HFFc6 (cell line): Measurements from ENCODE around the gene ODC1. TPM values are rescaled to one million over a fixed set of nuclear protein-coding genes. Genes with fewer than 3 reads are reported as not detected.

Experiments
- DNase-seq: peaks from one replicate; pipeline ENCODE4 v3.0.0-alpha.2; 2018
- H3K27ac Mint-ChIP-seq: 2 replicates; pipeline ENCODE4 v1.8.0; 2020; ENCODE audit warnings: mild to moderate bottlenecking, mixed read lengths
- H3K27me3 Mint-ChIP-seq: 2 replicates; pipeline ENCODE4 v1.8.0; 2021; ENCODE audit warnings: mild to moderate bottlenecking, moderate library complexity, mixed read lengths; ENCODE audit not compliant: insufficient read depth
- H3K36me3 Mint-ChIP-seq: 2 replicates; pipeline ENCODE4 v1.8.0; 2021; ENCODE audit warnings: low read depth, mixed read lengths
- H3K4me1 Mint-ChIP-seq: 2 replicates; pipeline ENCODE4 v1.8.0; 2020; ENCODE audit warnings: low read depth, mixed read lengths
- H3K4me3 Mint-ChIP-seq: 2 replicates; pipeline ENCODE4 v1.8.0; 2020; ENCODE audit warnings: mild to moderate bottlenecking, moderate library complexity, mixed read lengths
- H3K9me3 Mint-ChIP-seq: 2 replicates; pipeline ENCODE4 v1.8.0; 2020; ENCODE audit warnings: mild to moderate bottlenecking, mixed read lengths
- total RNA-seq, 6 experiments: library from RNA; stranded (reverse); fragmentation: NEBNext Ultra II Directional; extraction: Animal tissue kit (Norgen Biotek cat#: 25700); gene quantifications; 2 replicates in 1 of 6; 3 replicates in 5 of 6; pipeline ENCODE4 v1.2.3, GENCODE V29; 2021
- TF ChIP-seq, protein P1 (sequence below): fragments of 200-600 bp; sonication (generic); IDR thresholded peaks from 2 replicates; pipeline ENCODE4 v1.5.0; 2021; ENCODE audit warnings: antibody characterized with exemption, mild to moderate bottlenecking

ODC1 gene
- total RNA-seq, 6 experiments from 2014 or later: 116 to 155 (median 143) TPM

GRCh38 chr2:10481666-10482157, 33.6 kb upstream of the ODC1 start:
- H3K4me1 Mint-ChIP-seq: peaks cover 8% of the 10 kb centered on the region
- peaks cover 34% of the 10 kb centered on the region for H3K27me3 Mint-ChIP-seq
- no peak for DNase-seq
- no peaks in the 10 kb centered on the region for H3K36me3 Mint-ChIP-seq
- no peak overlapping the region for H3K4me3 Mint-ChIP-seq
- no peaks in the 10 kb centered on the region for H3K9me3 Mint-ChIP-seq
- TF ChIP-seq, protein P1, sequence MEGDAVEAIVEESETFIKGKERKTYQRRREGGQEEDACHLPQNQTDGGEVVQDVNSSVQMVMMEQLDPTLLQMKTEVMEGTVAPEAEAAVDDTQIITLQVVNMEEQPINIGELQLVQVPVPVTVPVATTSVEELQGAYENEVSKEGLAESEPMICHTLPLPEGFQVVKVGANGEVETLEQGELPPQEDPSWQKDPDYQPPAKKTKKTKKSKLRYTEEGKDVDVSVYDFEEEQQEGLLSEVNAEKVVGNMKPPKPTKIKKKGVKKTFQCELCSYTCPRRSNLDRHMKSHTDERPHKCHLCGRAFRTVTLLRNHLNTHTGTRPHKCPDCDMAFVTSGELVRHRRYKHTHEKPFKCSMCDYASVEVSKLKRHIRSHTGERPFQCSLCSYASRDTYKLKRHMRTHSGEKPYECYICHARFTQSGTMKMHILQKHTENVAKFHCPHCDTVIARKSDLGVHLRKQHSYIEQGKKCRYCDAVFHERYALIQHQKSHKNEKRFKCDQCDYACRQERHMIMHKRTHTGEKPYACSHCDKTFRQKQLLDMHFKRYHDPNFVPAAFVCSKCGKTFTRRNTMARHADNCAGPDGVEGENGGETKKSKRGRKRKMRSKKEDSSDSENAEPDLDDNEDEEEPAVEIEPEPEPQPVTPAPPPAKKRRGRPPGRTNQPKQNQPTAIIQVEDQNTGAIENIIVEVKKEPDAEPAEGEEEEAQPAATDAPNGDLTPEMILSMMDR: no peak
- H3K27ac Mint-ChIP-seq: no peak overlapping the region

DNA sequence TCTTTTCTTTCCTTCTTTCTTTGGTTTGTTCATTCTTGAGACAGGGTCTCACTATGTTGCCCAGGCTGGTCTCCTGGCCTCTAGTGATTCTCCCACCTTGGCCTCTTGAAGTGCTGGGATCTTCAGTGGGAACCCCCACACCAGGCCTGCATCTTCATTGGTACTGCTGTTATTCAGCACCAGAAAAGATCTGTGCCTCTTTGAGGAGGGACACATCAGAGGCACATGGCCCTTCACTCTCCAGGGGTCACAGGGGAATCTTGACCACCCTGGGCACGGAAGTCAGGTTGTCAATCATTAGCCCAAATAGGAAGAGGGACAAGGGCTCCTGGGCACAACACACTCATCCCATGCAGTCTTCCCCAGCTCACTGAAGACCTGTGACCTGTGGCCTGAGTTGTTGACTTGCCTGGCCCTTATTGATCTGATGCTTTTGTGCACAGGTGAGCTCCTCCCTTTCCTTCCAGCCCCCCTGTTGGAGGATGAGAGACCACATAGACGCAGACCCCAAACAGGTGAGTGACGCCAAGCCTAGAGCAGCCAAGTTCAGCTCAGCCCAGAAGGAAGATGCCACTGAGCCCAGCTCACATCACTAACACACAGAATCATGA, 33.0 kb upstream of the ODC1 start:
- no peak overlapping the region for H3K27ac Mint-ChIP-seq
- H3K36me3 Mint-ChIP-seq: no peaks in the 10 kb centered on the region
- TF ChIP-seq, protein P1: no peak
- H3K4me3 Mint-ChIP-seq: no peak overlapping the region
- DNase-seq: no peak
- H3K4me1 Mint-ChIP-seq: peaks cover 8% of the 10 kb centered on the region
- H3K9me3 Mint-ChIP-seq: no peaks in the 10 kb centered on the region
- peaks cover 34% of the 10 kb centered on the region for H3K27me3 Mint-ChIP-seq

- DNase-seq: no peak
- TF ChIP-seq, protein P1: no peak
- H3K27me3 Mint-ChIP-seq: peaks cover 34% of the 10 kb centered on the region
- no peaks in the 10 kb centered on the region for H3K36me3 Mint-ChIP-seq
- peaks cover 8% of the 10 kb centered on the region for H3K4me1 Mint-ChIP-seq
- no peaks in the 10 kb centered on the region for H3K9me3 Mint-ChIP-seq
- no peak overlapping the region for H3K27ac Mint-ChIP-seq
- no peak overlapping the region for H3K4me3 Mint-ChIP-seq
Observed at GRCh38 chr2:10480359-10480949, 32.3 kb upstream of the ODC1 start.

GRCh38 chr2:10478916-10479315, 30.8 kb upstream of the ODC1 start:
- TF ChIP-seq, protein P1: no peak
- peaks cover 35% of the 10 kb centered on the region for H3K27me3 Mint-ChIP-seq
- no peak overlapping the region for H3K4me3 Mint-ChIP-seq
- DNase-seq: no peak
- H3K9me3 Mint-ChIP-seq: no peaks in the 10 kb centered on the region
- no peak overlapping the region for H3K27ac Mint-ChIP-seq
- H3K4me1 Mint-ChIP-seq: peaks cover 8% of the 10 kb centered on the region
- H3K36me3 Mint-ChIP-seq: no peaks in the 10 kb centered on the region

GRCh38 chr2:10478298-10478625, 30.1 kb upstream of the ODC1 start:
- Mint-ChIP-seq H3K4me3 (no peak overlapping the region), H3K27me3 (peaks cover 34% of the 10 kb centered on the region), H3K4me1 (peaks cover 8% of the 10 kb centered on the region), H3K36me3 (no peaks in the 10 kb centered on the region), H3K27ac (no peak overlapping the region), H3K9me3 (no peaks in the 10 kb centered on the region)
- no peak for DNase-seq
- TF ChIP-seq, protein P1: no peak
